ENCODE results near the gene SLC44A5. TPM values are rescaled to one million over a fixed set of nuclear protein-coding genes. Genes with fewer than 3 reads are reported as not detected.

SLC44A5 gene
- total and polyA plus RNA-seq, 9 donors = 0.12 to 1.4 (median 0.20) TPM

- DNase-seq = no peak
- Histone ChIP-seq H3K9me3 (replicated peaks; ENCODE audit: control insufficient read depth, low read depth, low read length) (no peaks in the 10 kb centered on the region), H3K36me3 (ENCODE audit: control insufficient read depth, insufficient read depth, low read length) (no peaks in the 10 kb centered on the region), H3K4me3 (ENCODE audit: low read length) (no peak overlapping the region), H3K27me3 (ENCODE audit: control insufficient read depth, insufficient read depth, low read length) (no peaks in the 10 kb centered on the region), H3K27ac (ENCODE audit: low read length) (no peak overlapping the region), H3K4me1 (ENCODE audit: control insufficient read depth, insufficient read depth, low read length) (no peaks in the 10 kb centered on the region)
- WGBS (ENCODE audit: insufficient coverage) = 61% methylated on average over 2 of the region's 6 CpGs
These were observed 140.5 kb downstream of the SLC44A5 start for GRCh38 chr1:75470448-75470847.

GRCh38 chr1:75469586-75470173 lies 141.2 kb downstream of the SLC44A5 start:
- Histone ChIP-seq H3K36me3 (ENCODE audit: control insufficient read depth, insufficient read depth, low read length) (no peaks in the 10 kb centered on the region), H3K27ac (ENCODE audit: low read length) (no peak overlapping the region), H3K4me3 (ENCODE audit: low read length) (no peak overlapping the region), H3K27me3 (ENCODE audit: control insufficient read depth, insufficient read depth, low read length) (no peaks in the 10 kb centered on the region), H3K9me3 (replicated peaks; ENCODE audit: control insufficient read depth, low read depth, low read length) (no peaks in the 10 kb centered on the region), H3K4me1 (ENCODE audit: control insufficient read depth, insufficient read depth, low read length) (no peaks in the 10 kb centered on the region)
- 80% methylated on average over 2 of the region's 7 CpGs for WGBS (ENCODE audit: insufficient coverage)
- DNase-seq = no peak

GRCh38 chr1:75461808-75462325 lies 149.0 kb downstream of the SLC44A5 start:
- Histone ChIP-seq H3K36me3 (ENCODE audit: control insufficient read depth, insufficient read depth, low read length) (no peaks in the 10 kb centered on the region), H3K4me3 (ENCODE audit: low read length) (no peak overlapping the region), H3K27me3 (ENCODE audit: control insufficient read depth, insufficient read depth, low read length) (no peaks in the 10 kb centered on the region), H3K9me3 (replicated peaks; ENCODE audit: control insufficient read depth, low read depth, low read length) (no peaks in the 10 kb centered on the region), H3K27ac (ENCODE audit: low read length) (no peak overlapping the region), H3K4me1 (ENCODE audit: control insufficient read depth, insufficient read depth, low read length) (no peaks in the 10 kb centered on the region)
- 56% methylated on average over 2 of the region's 3 CpGs for WGBS (ENCODE audit: insufficient coverage)
- no peak for DNase-seq

GRCh38 chr1:75449998-75450397 lies 160.9 kb downstream of the SLC44A5 start:
- H3K27me3 ChIP-seq (ENCODE audit: control insufficient read depth, insufficient read depth, low read length) = no peaks in the 10 kb centered on the region
- no peak for DNase-seq
- 90% methylated on average over 2 of the region's 5 CpGs for WGBS (ENCODE audit: insufficient coverage)

GRCh38 chr1:75444220-75444619 lies 166.7 kb downstream of the SLC44A5 start:
- 86% methylated on average over 1 of the region's 1 CpG for WGBS (ENCODE audit: insufficient coverage)
- Histone ChIP-seq H3K4me1 (ENCODE audit: control insufficient read depth, insufficient read depth, low read length) (no peaks in the 10 kb centered on the region), H3K9me3 (replicated peaks; ENCODE audit: control insufficient read depth, low read depth, low read length) (no peaks in the 10 kb centered on the region), H3K27ac (ENCODE audit: low read length) (no peak overlapping the region), H3K4me3 (ENCODE audit: low read length) (no peak overlapping the region), H3K27me3 (ENCODE audit: control insufficient read depth, insufficient read depth, low read length) (no peaks in the 10 kb centered on the region), H3K36me3 (ENCODE audit: control insufficient read depth, insufficient read depth, low read length) (no peaks in the 10 kb centered on the region)
- DNase-seq = no peak

More at GRCh38 chr1:75449998-75450397, 160.9 kb downstream of the SLC44A5 start:
- no peaks in the 10 kb centered on the region for H3K36me3 ChIP-seq (ENCODE audit: control insufficient read depth, insufficient read depth, low read length)
- no peak overlapping the region for H3K27ac ChIP-seq (ENCODE audit: low read length)
- H3K9me3 ChIP-seq (replicated peaks; ENCODE audit: control insufficient read depth, low read depth, low read length) = no peaks in the 10 kb centered on the region
- no peak overlapping the region for H3K4me3 ChIP-seq (ENCODE audit: low read length)
- H3K4me1 ChIP-seq (ENCODE audit: control insufficient read depth, insufficient read depth, low read length) = no peaks in the 10 kb centered on the region

GRCh38 chr1:75440274-75440673 lies 170.6 kb downstream of the SLC44A5 start:
- H3K36me3 ChIP-seq (ENCODE audit: control insufficient read depth, insufficient read depth, low read length) = no peaks in the 10 kb centered on the region
- no peak for DNase-seq
- no peak overlapping the region for H3K27ac ChIP-seq (ENCODE audit: low read length)
- no peak overlapping the region for H3K4me3 ChIP-seq (ENCODE audit: low read length)
- WGBS (ENCODE audit: insufficient coverage) = 33% methylated on average over 1 of the region's 2 CpGs
- no peaks in the 10 kb centered on the region for H3K27me3 ChIP-seq (ENCODE audit: control insufficient read depth, insufficient read depth, low read length)
- H3K9me3 ChIP-seq (replicated peaks; ENCODE audit: control insufficient read depth, low read depth, low read length) = no peaks in the 10 kb centered on the region
- H3K4me1 ChIP-seq (ENCODE audit: control insufficient read depth, insufficient read depth, low read length) = no peaks in the 10 kb centered on the region

GRCh38 chr1:75438355-75438754 lies 172.6 kb downstream of the SLC44A5 start:
- Histone ChIP-seq H3K9me3 (replicated peaks; ENCODE audit: control insufficient read depth, low read depth, low read length) (no peaks in the 10 kb centered on the region), H3K27ac (ENCODE audit: low read length) (no peak overlapping the region), H3K4me3 (ENCODE audit: low read length) (no peak overlapping the region), H3K27me3 (ENCODE audit: control insufficient read depth, insufficient read depth, low read length) (no peaks in the 10 kb centered on the region), H3K36me3 (ENCODE audit: control insufficient read depth, insufficient read depth, low read length) (no peaks in the 10 kb centered on the region), H3K4me1 (ENCODE audit: control insufficient read depth, insufficient read depth, low read length) (no peaks in the 10 kb centered on the region)
- DNase-seq = no peak

GRCh38 chr1:75431843-75432242 lies 179.1 kb downstream of the SLC44A5 start:
- 83% methylated on average over 1 of the region's 2 CpGs for whole genome bisulfite sequencing (ENCODE audit: insufficient coverage)
- H3K4me1 ChIP-seq (ENCODE audit: control insufficient read depth, insufficient read depth, low read length) = no peaks in the 10 kb centered on the region
- no peaks in the 10 kb centered on the region for H3K27me3 ChIP-seq (ENCODE audit: control insufficient read depth, insufficient read depth, low read length)
- no peak for DNase-seq
- no peaks in the 10 kb centered on the region for H3K9me3 ChIP-seq (replicated peaks; ENCODE audit: control insufficient read depth, low read depth, low read length)
- no peak overlapping the region for H3K27ac ChIP-seq (ENCODE audit: low read length)
- H3K36me3 ChIP-seq (ENCODE audit: control insufficient read depth, insufficient read depth, low read length) = no peaks in the 10 kb centered on the region
- no peak overlapping the region for H3K4me3 ChIP-seq (ENCODE audit: low read length)

- Histone ChIP-seq H3K36me3 (ENCODE audit: control insufficient read depth, insufficient read depth, low read length) (no peaks in the 10 kb centered on the region), H3K27me3 (ENCODE audit: control insufficient read depth, insufficient read depth, low read length) (no peaks in the 10 kb centered on the region), H3K4me1 (ENCODE audit: control insufficient read depth, insufficient read depth, low read length) (no peaks in the 10 kb centered on the region), H3K4me3 (ENCODE audit: low read length) (no peak overlapping the region), H3K9me3 (replicated peaks; ENCODE audit: control insufficient read depth, low read depth, low read length) (no peaks in the 10 kb centered on the region), H3K27ac (ENCODE audit: low read length) (no peak overlapping the region)
- DNase-seq = no peak
These were observed 180.4 kb downstream of the SLC44A5 start for GRCh38 chr1:75430526-75430925.

GRCh38 chr1:75426688-75427087 lies 184.2 kb downstream of the SLC44A5 start:
- DNase-seq = peak; percentile 1
- Histone ChIP-seq H3K36me3 (ENCODE audit: control insufficient read depth, insufficient read depth, low read length) (no peaks in the 10 kb centered on the region), H3K27me3 (ENCODE audit: control insufficient read depth, insufficient read depth, low read length) (no peaks in the 10 kb centered on the region), H3K9me3 (replicated peaks; ENCODE audit: control insufficient read depth, low read depth, low read length) (no peaks in the 10 kb centered on the region), H3K4me1 (ENCODE audit: control insufficient read depth, insufficient read depth, low read length) (no peaks in the 10 kb centered on the region), H3K27ac (ENCODE audit: low read length) (no peak overlapping the region), H3K4me3 (ENCODE audit: low read length) (no peak overlapping the region)
- WGBS (ENCODE audit: insufficient coverage) = 85% methylated on average over 10 of the region's 10 CpGs
